Esophagus squamous epithelium (tissue), 4 donors: Measurements from ENCODE around the gene RHD.
"Not testable (repeated sequence)": the region's sequence is repeated elsewhere in the genome, so short reads cannot be mapped to it uniquely, and the experiment has no call there.

Experiments used
- POLR2A ChIP-seq, 4 donors: fragments of 450-650 bp; IDR thresholded peaks; one replicate each; pipeline ENCODE4 v1.6.1; 2017; ENCODE audit warnings: antibody characterized with exemption in 4 of 4, mild to moderate bottlenecking in 4 of 4, moderate library complexity in 3 of 4
- TF ChIP-seq, protein P1 (sequence below), 6 experiments: fragments of 450-650 bp in 4 of 6; fragments of 200-600 bp in 2 of 6; sonication (generic) in 2 of 6; IDR thresholded peaks; one replicate each; pipeline ENCODE4 v1.5.1; 2016 to 2019; ENCODE audit warnings: antibody characterized with exemption in 6 of 6, mild to moderate bottlenecking in 4 of 6, moderate library complexity in 4 of 6

- TF ChIP-seq, protein P1, sequence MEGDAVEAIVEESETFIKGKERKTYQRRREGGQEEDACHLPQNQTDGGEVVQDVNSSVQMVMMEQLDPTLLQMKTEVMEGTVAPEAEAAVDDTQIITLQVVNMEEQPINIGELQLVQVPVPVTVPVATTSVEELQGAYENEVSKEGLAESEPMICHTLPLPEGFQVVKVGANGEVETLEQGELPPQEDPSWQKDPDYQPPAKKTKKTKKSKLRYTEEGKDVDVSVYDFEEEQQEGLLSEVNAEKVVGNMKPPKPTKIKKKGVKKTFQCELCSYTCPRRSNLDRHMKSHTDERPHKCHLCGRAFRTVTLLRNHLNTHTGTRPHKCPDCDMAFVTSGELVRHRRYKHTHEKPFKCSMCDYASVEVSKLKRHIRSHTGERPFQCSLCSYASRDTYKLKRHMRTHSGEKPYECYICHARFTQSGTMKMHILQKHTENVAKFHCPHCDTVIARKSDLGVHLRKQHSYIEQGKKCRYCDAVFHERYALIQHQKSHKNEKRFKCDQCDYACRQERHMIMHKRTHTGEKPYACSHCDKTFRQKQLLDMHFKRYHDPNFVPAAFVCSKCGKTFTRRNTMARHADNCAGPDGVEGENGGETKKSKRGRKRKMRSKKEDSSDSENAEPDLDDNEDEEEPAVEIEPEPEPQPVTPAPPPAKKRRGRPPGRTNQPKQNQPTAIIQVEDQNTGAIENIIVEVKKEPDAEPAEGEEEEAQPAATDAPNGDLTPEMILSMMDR (IDR thresholded peaks at IDR 0.05) = not testable (repeated sequence)
- TF ChIP-seq POLR2A (IDR thresholded peaks at IDR 0.05) = not testable (repeated sequence)
Measured at GRCh38 chr1:25278358-25278757, 6.0 kb downstream of the RHD start.
